ENCODE results near the gene QDPR.

GRCh38 chr4:17476853-17477252 is 35.0 kb downstream of the QDPR start:
- no peak for TF ChIP-seq REST (IDR thresholded peaks at IDR 0.05; ENCODE audit: insufficient replicate concordance, low read depth)
- no peak for TF ChIP-seq CTCF (IDR thresholded peaks at IDR 0.05; ENCODE audit: insufficient read depth, low read length)
- TF ChIP-seq POLR2AphosphoS5 (IDR thresholded peaks at IDR 0.05; ENCODE audit: low read depth): no peak
- peak; percentile 85 for TF ChIP-seq SPI1 (IDR thresholded peaks at IDR 0.05; ENCODE audit: borderline replicate concordance, low read depth)
